Neural crest cell (in vitro differentiated cells): ENCODE data around the gene SERPINB2. TPM values are rescaled to one million over a fixed set of nuclear protein-coding genes. Genes with fewer than 3 reads are reported as not detected.

Experiments
- DNase-seq: peaks from one replicate; pipeline ENCODE4 v3.0.0; 2021; ENCODE audit warnings: low read depth, mixed read lengths, low spot score
- H3K27ac Mint-ChIP-seq: one replicate; pipeline ENCODE4 v1.8.0; 2021; ENCODE audit warnings: mild to moderate bottlenecking, mixed read lengths; ENCODE audit not compliant: unreplicated experiment
- H3K27me3 Mint-ChIP-seq: 2 replicates; pipeline ENCODE4 v1.8.0; 2021; ENCODE audit warnings: low read depth, mild to moderate bottlenecking, mixed read lengths
- H3K36me3 Mint-ChIP-seq: 2 replicates; pipeline ENCODE4 v1.8.0; 2021; ENCODE audit warnings: low read depth, mild to moderate bottlenecking, mixed read lengths
- H3K4me1 Mint-ChIP-seq: 2 replicates; pipeline ENCODE4 v1.8.0; 2021; ENCODE audit warnings: mixed read lengths
- H3K4me3 Mint-ChIP-seq: one replicate; pipeline ENCODE4 v1.8.0; 2021; ENCODE audit warnings: mild to moderate bottlenecking, mixed read lengths
- H3K9me3 Mint-ChIP-seq: 2 replicates; pipeline ENCODE4 v1.8.0; 2021; ENCODE audit warnings: mixed read lengths
- total RNA-seq: library from RNA; stranded (reverse); gene quantifications from 2 replicates; pipeline ENCODE4 v1.2.1, GENCODE V29; 2021
- TF ChIP-seq, protein P1 (sequence below): fragments of 200-600 bp; sonication (generic); conservative IDR thresholded peaks from 2 replicates; pipeline ENCODE4 v1.5.0; 2021; ENCODE audit warnings: antibody characterized with exemption, mild to moderate bottlenecking

SERPINB2 gene
- total RNA-seq, 1 donor from 2014 or later: not detected

DNA sequence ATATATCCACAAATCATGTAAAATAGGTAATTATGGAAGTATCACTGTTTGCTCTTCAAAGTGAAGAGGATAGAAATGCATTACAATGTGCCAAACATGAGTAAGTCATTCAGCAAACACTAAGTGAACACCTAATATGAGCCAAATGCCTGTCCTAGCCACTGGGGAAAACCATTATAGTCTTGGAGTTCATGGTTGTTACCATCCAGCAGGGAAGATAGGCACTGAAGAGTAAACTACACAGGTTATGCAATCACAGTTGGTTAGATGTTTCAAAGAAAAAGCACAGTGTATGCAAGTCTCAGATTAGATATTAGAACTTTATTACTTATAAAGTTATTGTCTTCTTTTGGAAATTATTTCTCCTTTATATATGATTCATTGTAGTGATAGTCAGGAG lies 3.9 kb upstream of the SERPINB2 start:
- no peaks in the 10 kb centered on the region for H3K9me3 Mint-ChIP-seq
- H3K4me1 Mint-ChIP-seq: no peaks in the 10 kb centered on the region
- TF ChIP-seq, protein P1, sequence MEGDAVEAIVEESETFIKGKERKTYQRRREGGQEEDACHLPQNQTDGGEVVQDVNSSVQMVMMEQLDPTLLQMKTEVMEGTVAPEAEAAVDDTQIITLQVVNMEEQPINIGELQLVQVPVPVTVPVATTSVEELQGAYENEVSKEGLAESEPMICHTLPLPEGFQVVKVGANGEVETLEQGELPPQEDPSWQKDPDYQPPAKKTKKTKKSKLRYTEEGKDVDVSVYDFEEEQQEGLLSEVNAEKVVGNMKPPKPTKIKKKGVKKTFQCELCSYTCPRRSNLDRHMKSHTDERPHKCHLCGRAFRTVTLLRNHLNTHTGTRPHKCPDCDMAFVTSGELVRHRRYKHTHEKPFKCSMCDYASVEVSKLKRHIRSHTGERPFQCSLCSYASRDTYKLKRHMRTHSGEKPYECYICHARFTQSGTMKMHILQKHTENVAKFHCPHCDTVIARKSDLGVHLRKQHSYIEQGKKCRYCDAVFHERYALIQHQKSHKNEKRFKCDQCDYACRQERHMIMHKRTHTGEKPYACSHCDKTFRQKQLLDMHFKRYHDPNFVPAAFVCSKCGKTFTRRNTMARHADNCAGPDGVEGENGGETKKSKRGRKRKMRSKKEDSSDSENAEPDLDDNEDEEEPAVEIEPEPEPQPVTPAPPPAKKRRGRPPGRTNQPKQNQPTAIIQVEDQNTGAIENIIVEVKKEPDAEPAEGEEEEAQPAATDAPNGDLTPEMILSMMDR: no peak
- DNase-seq: no peak
- no peaks in the 10 kb centered on the region for H3K36me3 Mint-ChIP-seq
- H3K4me3 Mint-ChIP-seq: no peak overlapping the region
- H3K27ac Mint-ChIP-seq: no peak overlapping the region
- H3K27me3 Mint-ChIP-seq: no peaks in the 10 kb centered on the region

DNA sequence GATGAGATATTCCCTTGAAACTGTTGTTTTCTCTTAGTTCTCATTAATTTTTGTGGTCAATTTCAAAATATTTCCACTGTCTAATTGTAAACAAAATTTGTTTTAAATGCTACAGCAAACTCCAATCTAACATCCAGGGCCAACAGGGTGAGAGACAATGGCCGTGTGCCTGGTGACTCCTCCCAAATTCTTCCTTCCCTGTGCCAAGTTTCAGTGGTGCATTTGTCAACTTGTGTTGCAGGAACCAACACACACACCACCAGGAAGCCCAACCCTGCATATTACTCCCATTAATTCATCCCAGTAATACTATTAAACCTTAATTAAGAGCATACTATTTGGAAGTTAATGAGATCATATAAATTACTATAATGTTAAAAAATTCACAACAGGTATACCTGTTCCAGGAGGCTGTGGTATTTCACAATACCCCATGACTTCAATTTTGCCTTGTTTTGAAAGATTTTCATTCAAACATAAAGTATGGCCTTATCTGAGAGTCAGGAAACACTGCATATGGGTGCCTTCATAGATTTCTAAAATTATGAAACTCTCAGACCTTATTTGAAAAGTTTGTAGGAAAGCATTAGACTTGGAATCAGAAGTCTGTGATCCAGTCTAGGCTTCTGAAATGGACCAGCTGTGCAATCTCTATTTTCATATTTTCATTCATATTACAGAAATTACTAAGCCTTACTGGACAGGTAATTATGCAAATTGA lies 1.1 kb downstream of the SERPINB2 start:
- TF ChIP-seq, protein P1: no peak
- Mint-ChIP-seq H3K27ac (no peak overlapping the region), H3K4me3 (no peak overlapping the region), H3K9me3 (no peaks in the 10 kb centered on the region), H3K27me3 (no peaks in the 10 kb centered on the region), H3K4me1 (no peaks in the 10 kb centered on the region), H3K36me3 (no peaks in the 10 kb centered on the region)
- DNase-seq: no peak

DNA sequence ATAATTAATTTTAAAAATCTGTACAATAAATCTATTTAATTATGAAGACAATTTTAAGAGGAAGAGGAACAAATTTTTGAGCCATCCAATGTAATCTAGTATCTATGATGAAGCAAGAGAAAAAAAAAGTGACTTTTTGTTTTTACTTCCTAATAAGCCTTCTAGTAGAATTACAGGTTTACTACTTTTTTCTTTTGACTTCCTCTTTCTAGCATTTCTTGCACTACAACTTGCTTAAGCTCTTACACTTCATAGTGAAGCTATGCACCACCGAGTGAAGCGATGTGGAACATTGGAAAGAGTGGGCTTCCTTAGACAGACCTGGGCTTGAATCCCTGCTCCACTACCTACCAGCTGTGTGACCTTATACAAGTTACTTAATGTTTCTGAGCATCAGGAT lies 2.1 kb downstream of the SERPINB2 start:
- no peaks in the 10 kb centered on the region for H3K4me1 Mint-ChIP-seq
- H3K4me3 Mint-ChIP-seq: no peak overlapping the region
- DNase-seq: no peak
- H3K9me3 Mint-ChIP-seq: no peaks in the 10 kb centered on the region
- TF ChIP-seq, protein P1: no peak
- no peak overlapping the region for H3K27ac Mint-ChIP-seq
- H3K27me3 Mint-ChIP-seq: no peaks in the 10 kb centered on the region
- H3K36me3 Mint-ChIP-seq: no peaks in the 10 kb centered on the region

DNA sequence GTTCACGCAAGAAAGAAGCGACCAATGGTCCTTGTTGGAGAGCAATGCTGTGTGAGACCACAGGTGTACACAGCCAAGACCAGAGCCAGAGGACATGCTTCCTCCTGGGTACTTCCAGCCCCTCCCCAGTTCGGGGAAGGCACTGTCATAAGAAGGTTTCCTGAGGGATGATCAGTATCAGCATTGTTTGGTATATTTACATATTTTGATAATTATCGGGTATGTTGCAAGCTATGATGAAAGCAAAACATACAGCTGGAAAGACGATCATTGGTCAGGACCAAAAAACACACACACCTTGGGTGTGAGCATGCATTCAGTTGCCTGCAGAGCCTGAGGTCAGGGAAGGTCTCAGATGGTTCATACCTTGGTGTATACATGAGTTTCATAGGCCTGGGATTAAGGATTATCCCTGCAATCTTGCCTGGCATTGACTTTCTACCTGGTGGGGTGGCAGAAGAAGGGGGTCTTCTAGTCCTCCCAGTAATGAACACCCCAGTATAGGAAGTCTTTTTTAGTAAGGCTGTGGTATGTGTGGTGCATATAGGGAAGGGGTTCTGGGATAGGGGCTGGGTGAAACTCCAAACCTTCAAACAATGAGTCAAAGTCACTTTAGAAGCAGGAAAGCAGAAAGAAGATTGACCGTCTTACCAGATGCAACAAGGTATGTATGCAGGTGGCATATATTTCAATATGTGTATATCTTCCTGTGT lies 2.9 kb downstream of the SERPINB2 start:
- H3K36me3 Mint-ChIP-seq: no peaks in the 10 kb centered on the region
- DNase-seq: no peak
- TF ChIP-seq, protein P1: no peak
- H3K27ac Mint-ChIP-seq: no peak overlapping the region
- no peaks in the 10 kb centered on the region for H3K4me1 Mint-ChIP-seq
- no peak overlapping the region for H3K4me3 Mint-ChIP-seq
- no peaks in the 10 kb centered on the region for H3K9me3 Mint-ChIP-seq
- H3K27me3 Mint-ChIP-seq: no peaks in the 10 kb centered on the region

DNA sequence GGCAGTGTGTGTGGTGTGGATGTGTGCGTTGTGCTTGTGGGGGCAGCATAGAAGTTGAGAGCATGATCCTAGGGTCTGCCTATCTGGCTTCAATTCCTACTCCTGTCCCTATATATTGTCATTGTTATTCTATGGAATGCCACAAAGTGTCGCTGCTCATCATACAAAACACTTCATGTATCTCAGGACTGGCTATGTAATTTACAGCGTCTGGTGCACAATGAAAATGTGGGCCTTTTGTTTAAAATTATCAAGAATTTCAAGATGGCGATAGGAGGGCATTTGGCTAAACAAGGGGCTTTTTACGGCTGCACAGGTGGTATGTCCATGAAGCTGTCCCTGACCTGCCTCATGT lies 3.4 kb downstream of the SERPINB2 start:
- Mint-ChIP-seq H3K9me3 (no peaks in the 10 kb centered on the region), H3K27ac (no peak overlapping the region), H3K4me1 (no peaks in the 10 kb centered on the region), H3K36me3 (no peaks in the 10 kb centered on the region), H3K27me3 (no peaks in the 10 kb centered on the region), H3K4me3 (no peak overlapping the region)
- DNase-seq: no peak
- TF ChIP-seq, protein P1: no peak
